ENCODE measurements around the gene MRPS34. TPM values are rescaled to one million over a fixed set of nuclear protein-coding genes. Genes with fewer than 3 reads are reported as not detected.
A peak's percentile ranks its signal among the peaks of the same experiment; 100 is the strongest.

Gene MRPS34
- total and polyA plus RNA-seq, 2 experiments from 2014 or later, result 116 to 155 TPM

DNA sequence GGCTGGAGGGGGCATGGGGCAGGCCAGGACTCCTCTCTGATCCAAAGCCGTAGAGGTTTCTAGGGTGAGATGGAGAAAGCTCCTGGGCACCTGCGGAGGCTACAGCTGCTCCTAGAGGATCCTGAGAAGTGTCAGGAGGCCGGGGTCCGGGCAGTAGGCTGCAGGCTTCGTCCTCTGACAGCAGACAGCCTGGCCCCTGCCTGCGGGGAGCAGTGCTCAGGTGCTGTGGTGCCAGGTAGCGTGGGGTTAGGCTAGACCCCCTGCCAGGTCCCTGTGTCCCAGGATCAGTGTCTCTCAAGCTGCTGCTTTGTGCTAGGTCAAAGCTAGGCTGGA, 1.5 kb upstream of the MRPS34 start:
- TF ChIP-seq EZH2phosphoT487 (IDR thresholded peaks at IDR 0.05; ENCODE audit: low read depth, severe bottlenecking, unreplicated experiment) (no peak), EZH2 (IDR thresholded peaks at IDR 0.05; ENCODE audit: borderline replicate concordance) (no peak)
- TF ChIP-seq, protein P1, sequence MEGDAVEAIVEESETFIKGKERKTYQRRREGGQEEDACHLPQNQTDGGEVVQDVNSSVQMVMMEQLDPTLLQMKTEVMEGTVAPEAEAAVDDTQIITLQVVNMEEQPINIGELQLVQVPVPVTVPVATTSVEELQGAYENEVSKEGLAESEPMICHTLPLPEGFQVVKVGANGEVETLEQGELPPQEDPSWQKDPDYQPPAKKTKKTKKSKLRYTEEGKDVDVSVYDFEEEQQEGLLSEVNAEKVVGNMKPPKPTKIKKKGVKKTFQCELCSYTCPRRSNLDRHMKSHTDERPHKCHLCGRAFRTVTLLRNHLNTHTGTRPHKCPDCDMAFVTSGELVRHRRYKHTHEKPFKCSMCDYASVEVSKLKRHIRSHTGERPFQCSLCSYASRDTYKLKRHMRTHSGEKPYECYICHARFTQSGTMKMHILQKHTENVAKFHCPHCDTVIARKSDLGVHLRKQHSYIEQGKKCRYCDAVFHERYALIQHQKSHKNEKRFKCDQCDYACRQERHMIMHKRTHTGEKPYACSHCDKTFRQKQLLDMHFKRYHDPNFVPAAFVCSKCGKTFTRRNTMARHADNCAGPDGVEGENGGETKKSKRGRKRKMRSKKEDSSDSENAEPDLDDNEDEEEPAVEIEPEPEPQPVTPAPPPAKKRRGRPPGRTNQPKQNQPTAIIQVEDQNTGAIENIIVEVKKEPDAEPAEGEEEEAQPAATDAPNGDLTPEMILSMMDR (IDR thresholded peaks at IDR 0.05; ENCODE audit: poor library complexity), result no peak
- H3K27ac ChIP-seq, result peak overlapping the region; percentile 98
- no peak for DNase-seq (ENCODE audit: low spot score)

DNA sequence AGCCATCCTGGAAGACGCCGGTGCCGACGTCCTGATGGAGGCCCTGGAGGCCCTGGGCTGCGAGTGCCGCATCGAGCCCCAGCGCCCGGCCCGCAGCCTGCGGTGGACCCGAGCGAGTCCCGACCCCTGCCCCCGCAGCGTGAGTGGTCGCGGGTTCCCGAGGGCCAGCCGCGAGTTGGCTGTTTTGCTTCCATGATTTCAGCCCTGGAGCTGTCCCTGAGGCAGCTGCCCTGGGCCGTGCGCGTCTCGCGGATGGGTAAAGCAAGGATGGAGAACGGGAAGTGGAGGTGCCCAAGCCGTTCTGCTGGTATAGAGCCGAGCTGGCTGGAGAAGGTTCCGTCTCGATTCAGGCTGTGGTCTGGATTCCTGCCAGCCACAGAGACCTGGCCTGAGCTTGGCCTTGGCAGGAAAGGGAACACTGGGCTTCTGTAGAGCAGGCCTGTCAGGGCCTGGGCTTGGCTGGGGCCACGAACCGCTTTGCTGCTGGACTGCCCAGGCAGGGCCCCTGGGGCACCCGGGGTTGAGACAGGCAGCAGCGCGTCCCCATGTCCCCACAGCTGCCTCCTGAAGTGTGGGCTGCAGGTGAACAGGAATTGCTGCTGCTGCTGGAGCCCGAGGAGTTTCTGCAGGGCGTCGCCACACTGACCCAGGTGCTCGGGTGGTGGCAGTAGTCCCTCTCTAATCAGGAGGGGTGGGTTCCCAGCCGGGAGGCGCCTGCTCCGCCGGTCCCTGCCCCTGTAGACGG, 941 bp upstream of the MRPS34 start:
- peaks cover 29% of the 10 kb centered on the region for H3K4me1 ChIP-seq (ENCODE audit: insufficient read depth)
- 29% methylated on average over 39 of the region's 45 CpGs for WGBS (ENCODE audit: low lambda C conversion rate, missing lambda C conversion rate)
- TF ChIP-seq EZH2phosphoT487 (IDR thresholded peaks at IDR 0.05; ENCODE audit: low read depth, severe bottlenecking, unreplicated experiment) (no peak), EZH2 (IDR thresholded peaks at IDR 0.05; ENCODE audit: borderline replicate concordance) (no peak)
- TF ChIP-seq, protein P1 (IDR thresholded peaks at IDR 0.05; ENCODE audit: poor library complexity), result no peak
- no peak for DNase-seq (ENCODE audit: low spot score)
- H2AFZ ChIP-seq, result peak overlapping the region; percentile 80
- peak overlapping the region; percentile 98 for H3K27ac ChIP-seq
- H4K20me1 ChIP-seq (ENCODE audit: insufficient read depth, poor library complexity, severe bottlenecking), result peaks cover 20% of the 10 kb centered on the region
- H3K27me3 ChIP-seq, result no peaks in the 10 kb centered on the region
- peaks cover 34% of the 10 kb centered on the region for H3K79me2 ChIP-seq
- no peaks in the 10 kb centered on the region for H3K9me3 ChIP-seq (ENCODE audit: low read depth)
- H3K4me3 ChIP-seq, result peak overlapping the region; percentile 88
- H3K9me2 ChIP-seq (replicated peaks; ENCODE audit: insufficient read depth), result no peaks in the 10 kb centered on the region
- H3K36me3 ChIP-seq (replicated peaks; ENCODE audit: insufficient read depth, low read depth), result no peaks in the 10 kb centered on the region
- H3K4me2 ChIP-seq, result peak overlapping the region; percentile 100

More for the DNA sequence above, 1.5 kb upstream of the MRPS34 start:
- no peaks in the 10 kb centered on the region for H3K9me2 ChIP-seq (replicated peaks; ENCODE audit: insufficient read depth)
- H3K4me1 ChIP-seq (ENCODE audit: insufficient read depth), result peaks cover 29% of the 10 kb centered on the region
- H4K20me1 ChIP-seq (ENCODE audit: insufficient read depth, poor library complexity, severe bottlenecking), result peaks cover 20% of the 10 kb centered on the region
- 94% methylated on average over 7 of the region's 7 CpGs for WGBS (ENCODE audit: low lambda C conversion rate, missing lambda C conversion rate)
- no peaks in the 10 kb centered on the region for H3K9me3 ChIP-seq (ENCODE audit: low read depth)
- H2AFZ ChIP-seq, result no peak overlapping the region
- no peaks in the 10 kb centered on the region for H3K36me3 ChIP-seq (replicated peaks; ENCODE audit: insufficient read depth, low read depth)
- H3K27me3 ChIP-seq, result no peaks in the 10 kb centered on the region
- peak overlapping the region; percentile 100 for H3K4me2 ChIP-seq
- peaks cover 34% of the 10 kb centered on the region for H3K79me2 ChIP-seq
- H3K4me3 ChIP-seq, result peak overlapping the region; percentile 88

GRCh38 chr16:1772362-1772907, 499 bp downstream of the MRPS34 start, which contains the start of gene EME2:
EME2 (plus strand) TSS chr16:1772810; CDS start chr16:1773228, 418 bp downstream.
- Histone ChIP-seq H3K36me3 (replicated peaks; ENCODE audit: insufficient read depth, low read depth) (no peaks in the 10 kb centered on the region), H3K27ac (peak within 1 kb of the TSS; percentile 98), H3K4me3 (peak within 1 kb of the TSS; percentile 88), H3K27me3 (no peaks in the 10 kb centered on the region), H3K4me2 (peak within 1 kb of the TSS; percentile 100), H3K79me2 (peaks cover 34% of the 10 kb centered on the region), H2AFZ (peak within 1 kb of the TSS; percentile 80), H3K4me1 (ENCODE audit: insufficient read depth) (peaks cover 29% of the 10 kb centered on the region), H3K9me3 (ENCODE audit: low read depth) (no peaks in the 10 kb centered on the region), H4K20me1 (ENCODE audit: insufficient read depth, poor library complexity, severe bottlenecking) (peaks cover 20% of the 10 kb centered on the region), H3K9me2 (replicated peaks; ENCODE audit: insufficient read depth) (no peaks in the 10 kb centered on the region)
- 1% methylated on average over 39 of the region's 53 CpGs for WGBS (ENCODE audit: low lambda C conversion rate, missing lambda C conversion rate)
- DNase-seq (ENCODE audit: low spot score), result peak; percentile 54
- TF ChIP-seq EZH2phosphoT487 (IDR thresholded peaks at IDR 0.05; ENCODE audit: low read depth, severe bottlenecking, unreplicated experiment), result no peak
- TF ChIP-seq, protein P1 (IDR thresholded peaks at IDR 0.05; ENCODE audit: poor library complexity), result no peak
- no peak for TF ChIP-seq EZH2 (IDR thresholded peaks at IDR 0.05; ENCODE audit: borderline replicate concordance)

All from hepatocyte (in vitro differentiated cells).